Measurements from ENCODE around the gene VWA3B.
A peak's percentile ranks its signal among the peaks of the same experiment; 100 is the strongest.
"Not testable (repeated sequence)": the region's sequence is repeated elsewhere in the genome, so short reads cannot be mapped to it uniquely, and the experiment has no call there.

Gene VWA3B

DNA sequence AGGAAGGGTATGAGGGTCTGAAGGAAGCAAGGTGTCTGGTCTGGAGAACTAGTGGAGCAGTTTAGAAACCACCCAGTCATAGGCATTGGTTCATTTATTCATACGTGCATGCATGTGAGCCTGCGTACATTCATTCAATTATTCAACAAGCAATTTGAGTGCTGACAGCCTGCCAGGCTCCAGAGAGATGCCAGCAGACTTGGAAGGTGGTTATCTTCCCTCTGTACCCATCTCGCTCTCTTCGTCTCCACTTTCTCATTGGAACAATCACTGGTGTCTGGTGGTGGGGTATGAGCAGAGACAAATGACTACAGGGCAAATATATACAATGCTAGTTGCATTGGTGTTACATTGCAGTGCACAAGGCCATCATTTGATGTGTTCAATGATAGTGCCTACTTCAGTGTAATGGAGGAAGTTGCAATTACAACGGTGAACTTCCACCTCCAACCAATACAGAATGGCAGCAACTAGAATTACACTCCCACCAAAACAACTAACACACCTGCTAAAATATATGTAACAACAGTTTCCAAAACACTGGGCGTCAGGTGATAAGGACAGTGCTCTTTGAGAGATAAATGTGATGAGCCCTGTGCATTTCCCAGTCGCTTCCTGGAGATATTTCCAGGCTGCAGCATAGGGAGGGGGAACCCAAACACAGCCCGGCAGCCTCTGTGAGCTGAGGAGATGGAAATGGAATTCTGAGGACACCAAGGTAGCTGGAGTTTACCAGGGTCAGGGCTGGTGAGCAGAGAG is 226.7 kb downstream of the VWA3B start:
- peak; percentile 77 for FAIRE-seq

DNA sequence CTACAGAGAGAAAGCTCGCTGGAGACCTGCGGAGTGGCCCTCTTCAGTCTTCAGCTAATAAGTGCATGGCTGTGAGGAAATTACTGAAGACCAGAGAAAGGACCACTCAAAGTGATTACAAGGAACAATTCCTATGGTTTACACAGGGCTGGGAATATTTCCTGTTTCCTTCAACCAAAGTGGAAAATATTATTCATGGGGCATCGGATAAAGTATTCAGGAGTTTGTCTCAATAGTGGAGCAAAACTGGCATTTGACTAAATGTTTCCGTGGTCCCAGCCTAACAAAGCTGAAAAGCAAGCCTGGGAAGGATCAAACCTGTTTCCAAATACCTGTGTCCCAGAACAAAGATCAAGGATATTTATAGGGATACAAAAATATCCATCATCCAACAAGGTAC is 227.3 kb downstream of the VWA3B start:
- FAIRE-seq, result no peak
- no peak for DNase-seq (ENCODE audit: insufficient read length, low spot score)

More for the DNA sequence above, 226.7 kb downstream of the VWA3B start:
- DNase-seq (ENCODE audit: insufficient read length, low spot score), result no peak

DNA sequence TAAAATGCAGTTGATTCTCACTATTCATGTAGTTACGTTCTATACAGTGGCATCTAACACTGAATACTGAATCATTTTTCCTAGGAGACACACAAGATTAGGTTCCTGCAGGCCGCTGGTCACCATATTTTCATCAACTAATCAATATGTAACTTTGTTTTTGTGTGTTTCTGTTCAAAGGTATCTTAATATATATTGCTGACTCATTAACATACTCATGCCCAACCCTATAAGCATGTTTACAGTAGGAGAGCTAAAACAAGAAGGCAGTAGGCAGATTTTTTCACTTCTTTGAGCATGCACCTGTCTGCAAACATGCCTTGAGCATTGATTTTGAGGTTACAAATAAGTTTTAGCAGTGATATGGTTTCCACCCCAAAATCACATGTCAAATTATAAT is 229.0 kb downstream of the VWA3B start:
- DNase-seq (ENCODE audit: insufficient read length, low spot score), result no peak
- no peak for FAIRE-seq

DNA sequence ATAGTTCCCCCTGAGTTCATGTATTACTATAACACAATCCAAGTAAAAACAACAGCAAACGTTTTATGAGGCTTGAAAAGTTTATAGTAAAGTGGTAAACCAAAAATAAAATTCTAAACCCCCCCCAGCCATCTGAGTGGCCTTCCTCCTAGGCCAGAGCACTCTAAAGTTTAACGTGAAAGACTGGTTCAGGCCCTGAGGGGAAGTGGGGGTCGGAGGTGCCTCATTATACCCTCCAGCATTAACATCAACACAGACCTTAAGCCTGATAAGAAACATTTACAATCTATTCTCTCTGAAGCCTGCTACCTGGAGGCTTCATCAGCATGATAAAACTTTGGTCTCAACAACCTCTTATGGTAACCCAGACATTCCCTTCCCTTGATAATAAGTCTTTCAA is 230.2 kb downstream of the VWA3B start:
- DNase-seq (ENCODE audit: insufficient read length, low spot score) (no peak), FAIRE-seq (peak; percentile 9)

DNA sequence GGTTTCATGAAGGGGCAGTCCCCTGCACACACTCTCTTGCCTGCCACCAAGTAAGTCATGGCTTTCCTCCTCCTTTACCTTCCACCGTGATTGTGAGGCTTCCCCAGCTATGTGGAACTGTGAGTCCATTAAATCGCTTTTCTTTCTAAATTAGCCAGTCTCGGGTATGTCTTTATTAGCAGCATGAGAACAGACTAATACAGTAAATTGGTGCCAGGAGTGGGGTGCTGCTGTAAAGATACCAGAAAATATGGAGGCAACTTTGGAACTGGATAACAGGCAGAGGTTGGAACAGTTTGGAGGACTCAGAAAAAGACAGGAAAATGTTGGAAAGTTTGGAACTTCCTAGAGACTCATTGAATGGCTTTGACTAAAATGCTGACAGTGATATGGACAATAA is 233.2 kb downstream of the VWA3B start:
- FAIRE-seq; DNase-seq (ENCODE audit: insufficient read length, low spot score): not testable (repeated sequence)

DNA sequence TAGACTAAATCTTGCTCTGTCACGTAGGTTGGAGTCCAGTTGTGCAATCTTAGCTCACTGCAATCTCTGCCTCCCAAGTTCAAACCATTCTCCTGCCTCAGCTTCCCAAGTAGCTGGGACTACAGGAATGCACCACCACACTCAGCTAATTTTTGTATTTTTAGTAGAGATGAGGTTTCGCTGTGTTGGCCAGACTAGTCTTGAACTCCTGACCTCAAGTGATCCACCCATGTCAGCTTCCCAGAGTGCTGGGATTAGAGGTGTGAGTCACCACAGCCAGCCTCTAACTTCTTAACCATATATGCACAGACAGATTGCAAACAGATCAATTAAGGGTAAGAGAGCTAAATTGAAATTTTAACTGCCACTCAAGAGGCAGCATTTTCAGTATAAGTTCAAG is 237.2 kb downstream of the VWA3B start:
- FAIRE-seq, result no peak
- DNase-seq (ENCODE audit: insufficient read length, low spot score), result no peak

DNA sequence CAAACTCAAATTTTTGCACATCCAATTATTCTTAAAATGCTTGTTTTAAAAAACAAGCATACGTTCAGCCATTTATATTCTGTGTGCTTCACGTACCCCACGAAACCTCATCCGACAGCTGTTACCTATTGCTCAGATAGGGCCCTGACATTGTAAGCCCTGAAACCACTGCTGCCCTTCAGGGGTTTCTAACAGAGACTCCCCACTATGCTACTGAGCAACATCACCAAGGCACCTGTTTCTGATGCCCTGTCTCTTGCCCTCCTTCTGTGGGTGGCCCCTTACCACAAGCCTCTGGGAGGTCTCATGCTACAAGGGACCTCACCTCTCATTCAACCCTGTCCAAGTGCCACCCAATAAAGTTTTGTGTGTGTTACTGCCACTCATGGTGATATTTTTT is 240.8 kb downstream of the VWA3B start:
- FAIRE-seq (no peak), DNase-seq (ENCODE audit: insufficient read length, low spot score) (no peak)

DNA sequence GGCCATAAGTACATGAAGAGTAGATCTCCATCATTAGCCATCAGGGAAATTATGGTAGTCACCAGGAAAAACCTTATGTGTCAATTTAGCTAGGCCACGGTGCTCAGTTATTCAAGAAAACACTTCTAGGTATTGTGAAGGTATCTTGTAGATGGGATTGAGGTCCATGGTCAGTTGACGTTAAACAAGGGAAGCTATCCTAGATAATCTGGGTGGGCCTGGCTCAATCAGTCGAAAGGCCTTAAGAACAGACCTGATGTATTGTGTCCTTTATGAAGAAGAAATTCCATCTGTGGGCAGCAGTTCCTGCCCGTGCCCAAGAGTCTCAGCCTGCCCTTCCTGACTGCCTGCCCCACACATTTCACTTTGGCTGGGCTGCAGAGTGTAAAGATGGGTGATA is 242.6 kb downstream of the VWA3B start:
- FAIRE-seq (no peak), DNase-seq (ENCODE audit: insufficient read length, low spot score) (no peak)

DNA sequence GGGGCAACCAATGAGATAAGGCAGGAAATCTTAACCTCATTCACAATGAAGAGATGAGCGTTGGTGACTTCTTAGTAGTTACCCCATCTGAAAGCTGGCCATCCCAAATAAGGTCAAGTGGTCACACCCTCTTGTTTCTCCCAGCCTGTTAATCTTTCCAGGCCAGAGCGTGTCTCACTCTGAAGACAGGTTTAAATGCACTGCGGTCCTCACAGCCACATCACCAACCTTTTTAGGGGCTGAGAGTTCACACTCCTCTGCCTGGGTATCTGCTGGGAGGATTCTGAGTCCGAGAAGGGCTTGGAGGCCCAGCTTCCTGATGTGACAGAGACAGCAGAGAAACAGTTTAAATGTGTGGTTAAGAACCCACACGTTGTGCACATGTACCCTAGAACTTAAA is 246.0 kb downstream of the VWA3B start:
- no peak for DNase-seq (ENCODE audit: insufficient read length, low spot score)
- FAIRE-seq, result no peak

DNA sequence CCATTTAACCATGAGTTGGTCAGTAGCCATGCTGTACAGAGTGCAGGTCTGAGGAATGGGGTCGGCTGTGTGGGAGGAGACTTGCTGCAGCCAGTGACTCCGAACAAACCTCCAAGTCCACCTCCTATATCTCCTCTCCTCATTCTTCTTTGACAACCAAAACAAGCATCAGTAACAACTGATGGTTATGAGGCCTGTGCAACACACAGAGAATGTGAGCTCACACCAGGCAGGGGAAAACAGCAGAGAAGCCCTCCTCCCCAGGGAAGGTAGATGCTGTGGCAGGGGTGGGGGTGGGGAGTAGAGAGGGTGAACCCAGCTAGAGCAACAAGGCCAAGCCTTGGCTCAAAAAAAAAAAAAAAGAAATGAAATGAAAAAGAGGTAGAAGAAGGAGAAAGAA is 247.0 kb downstream of the VWA3B start:
- FAIRE-seq (peak; percentile 80), DNase-seq (ENCODE audit: insufficient read length, low spot score) (no peak)

DNA sequence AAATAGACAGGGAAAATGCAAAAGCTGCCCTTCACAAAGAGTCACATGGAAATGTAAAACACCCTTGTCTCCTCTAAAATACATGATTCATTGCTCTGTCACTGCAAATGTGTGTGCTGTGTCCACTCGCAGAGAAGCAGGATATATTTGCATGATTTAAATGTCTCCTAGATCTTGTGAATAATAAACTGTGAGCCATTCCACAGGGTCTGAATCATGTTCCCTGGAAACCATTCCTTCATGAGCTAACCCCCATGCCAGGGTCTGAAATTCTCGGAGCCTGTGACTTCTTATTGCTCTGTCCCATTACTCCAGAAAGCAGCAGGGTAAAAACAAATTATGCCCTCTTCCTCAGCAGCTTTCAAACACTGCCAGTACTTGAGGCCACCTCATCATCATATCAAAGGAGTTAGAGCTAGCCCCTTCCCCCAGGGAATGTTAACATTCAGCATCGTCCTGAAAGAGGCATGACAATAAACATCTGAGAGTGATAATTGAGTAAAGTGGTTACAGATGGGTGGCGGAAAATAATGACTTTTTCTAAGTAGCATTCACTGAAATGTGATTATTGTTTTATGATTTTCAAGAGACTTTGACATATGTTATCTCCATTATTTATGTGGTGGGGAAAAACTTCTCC is 247.6 kb downstream of the VWA3B start:
- peak; percentile 65 for FAIRE-seq
- DNase-seq (ENCODE audit: insufficient read length, low spot score), result peak; percentile 45

DNA sequence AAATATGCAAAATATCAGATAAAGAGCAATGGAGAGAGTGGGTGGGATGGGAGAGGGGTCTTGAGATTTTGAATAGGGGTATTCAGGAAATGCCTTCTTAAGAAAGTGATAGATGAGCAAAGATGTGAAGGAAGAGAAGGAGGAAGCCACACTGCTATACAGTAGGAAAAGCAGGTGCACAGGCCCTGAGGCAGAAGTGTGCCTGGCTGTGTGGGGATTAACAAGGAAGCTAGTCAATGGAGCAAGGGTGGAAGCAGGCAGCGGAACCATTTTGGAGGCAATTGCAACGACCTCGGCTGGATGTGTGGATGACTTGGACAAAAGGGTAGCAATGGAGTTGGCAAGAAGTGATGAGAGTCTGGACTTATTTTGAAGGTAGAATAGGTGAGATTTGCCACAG is 248.3 kb downstream of the VWA3B start:
- no peak for FAIRE-seq
- DNase-seq (ENCODE audit: insufficient read length, low spot score), result no peak

DNA sequence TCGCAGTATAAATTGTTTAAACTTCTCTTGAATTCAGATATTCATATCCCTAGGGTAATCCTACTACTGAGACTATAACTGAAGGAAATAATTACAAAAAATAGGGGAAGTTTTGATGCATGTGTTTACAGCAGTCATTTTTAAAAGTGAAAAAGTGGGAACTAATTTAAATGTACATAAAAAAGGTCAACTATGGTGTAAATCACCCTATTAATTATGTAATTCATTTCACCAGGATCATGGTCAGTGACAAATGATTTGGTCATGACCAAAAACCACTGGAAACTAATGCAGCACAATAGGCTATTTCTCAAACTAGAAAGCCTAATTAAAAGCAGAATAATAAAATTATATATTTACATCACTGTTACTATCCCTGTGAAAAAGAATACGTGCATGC is 254.3 kb downstream of the VWA3B start:
- DNase-seq (ENCODE audit: insufficient read length, low spot score), result no peak
- FAIRE-seq, result no peak

DNA sequence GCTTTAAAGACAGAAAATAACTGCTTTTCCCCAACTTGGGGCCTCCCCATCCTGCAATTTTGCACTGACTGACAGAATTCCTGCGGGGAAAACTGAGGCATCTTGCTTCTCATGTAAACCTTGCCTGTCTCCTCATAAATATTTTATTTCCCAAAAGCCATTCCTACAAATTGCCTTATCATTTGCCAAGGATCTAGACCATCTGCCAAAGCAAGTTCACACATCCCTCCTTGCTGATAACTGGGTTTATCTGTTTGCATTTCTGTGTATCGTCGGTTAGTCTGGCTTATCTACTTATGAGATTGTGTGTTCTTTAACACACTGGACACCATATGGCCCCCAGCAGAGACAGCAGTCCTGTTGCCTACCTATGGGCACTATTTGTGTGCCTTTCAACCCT is 256.3 kb downstream of the VWA3B start:
- no peak for DNase-seq (ENCODE audit: insufficient read length, low spot score)
- no peak for FAIRE-seq

DNA sequence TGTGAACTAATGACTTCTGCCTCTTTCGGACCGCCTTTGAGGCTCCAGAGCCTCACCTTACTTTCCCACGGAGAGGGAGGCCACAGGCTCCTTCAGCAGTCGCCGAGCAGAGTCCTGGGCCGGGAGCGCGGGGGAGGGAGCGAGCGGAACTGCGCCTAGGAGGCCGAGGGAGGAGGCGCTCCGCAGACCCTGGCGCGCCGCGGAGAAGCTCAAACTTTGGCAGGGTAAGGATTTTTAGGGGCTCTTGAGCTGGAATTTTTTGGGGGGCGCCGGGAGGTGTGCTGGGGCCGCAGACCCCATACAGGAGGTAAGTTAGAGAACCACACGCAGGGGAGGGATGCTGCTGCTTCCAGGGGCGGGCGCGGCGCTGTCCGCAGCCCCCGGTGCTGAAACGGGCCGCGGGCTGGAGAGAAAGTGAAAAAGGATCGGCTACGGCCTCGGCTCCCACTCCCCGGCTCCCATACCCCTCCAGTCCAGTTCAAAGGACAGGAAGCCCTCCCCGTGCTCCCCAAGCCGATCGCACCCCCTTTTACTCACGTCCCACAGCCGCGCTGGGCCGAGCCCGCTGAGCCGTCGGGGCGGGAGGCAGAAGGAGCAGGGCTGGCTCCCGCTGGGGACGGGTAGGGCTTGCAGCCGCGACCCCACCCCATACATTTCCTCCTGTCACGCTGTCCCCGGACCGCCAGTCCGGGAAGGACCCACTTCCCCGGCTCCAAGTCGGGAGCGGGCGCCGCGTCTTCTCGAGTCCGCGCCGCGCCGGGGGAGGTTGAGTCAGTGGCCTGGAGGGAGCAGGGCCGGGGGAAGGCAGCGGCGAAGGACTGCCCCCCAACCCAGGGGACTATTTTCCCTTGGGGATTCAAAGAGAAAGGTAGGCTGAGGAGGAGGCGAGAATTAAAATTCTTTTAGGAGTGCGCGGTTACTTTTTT is 259.6 kb downstream of the VWA3B start, which contains the start of gene CNGA3:
Gene CNGA3, plus strand, starts transcription at position 146 of the 926 bp plus-strand sequence. CDS start 23,520 bp downstream, outside the sequence.
- FAIRE-seq, result no peak
- DNase-seq (ENCODE audit: insufficient read length, low spot score), result peak; percentile 22

DNA sequence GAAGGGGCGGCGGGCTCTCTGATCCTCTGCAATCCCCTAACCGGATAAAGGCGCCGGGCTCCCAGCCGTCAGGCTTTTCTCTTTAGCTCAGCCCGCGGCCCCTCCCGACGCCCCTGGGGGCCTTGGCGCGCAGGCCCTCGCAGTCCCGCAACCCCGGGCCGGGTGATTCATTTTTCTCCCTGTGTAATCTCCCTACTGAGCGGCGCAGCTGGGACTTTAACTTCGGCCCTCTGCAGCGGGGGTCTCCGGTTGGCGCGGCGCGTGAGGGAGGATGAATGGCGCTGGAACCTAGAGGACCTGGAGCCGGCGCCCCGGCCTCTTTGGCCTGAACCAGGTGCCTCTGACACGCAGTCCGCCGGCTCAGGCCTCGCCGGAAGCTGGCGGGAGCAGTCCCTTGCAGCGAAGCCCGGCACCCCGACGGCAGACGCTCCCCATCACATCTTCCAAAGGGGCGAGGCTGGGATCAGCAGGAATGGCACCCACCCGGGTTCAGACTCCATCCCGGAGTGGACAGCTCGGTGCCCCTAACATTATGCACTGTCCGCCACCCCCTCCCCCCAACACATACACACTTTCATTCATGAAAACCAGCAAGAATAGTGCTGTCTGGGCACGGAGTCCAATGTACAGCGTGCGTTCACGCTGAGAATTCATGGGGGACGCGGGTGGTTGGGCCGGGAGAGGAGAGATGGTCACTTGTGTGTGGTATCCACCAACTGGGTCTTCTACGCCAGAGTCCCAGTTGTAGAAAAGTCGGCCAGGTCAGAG is 260.5 kb downstream of the VWA3B start:
- no peak for FAIRE-seq
- no peak for DNase-seq (ENCODE audit: insufficient read length, low spot score)

DNA sequence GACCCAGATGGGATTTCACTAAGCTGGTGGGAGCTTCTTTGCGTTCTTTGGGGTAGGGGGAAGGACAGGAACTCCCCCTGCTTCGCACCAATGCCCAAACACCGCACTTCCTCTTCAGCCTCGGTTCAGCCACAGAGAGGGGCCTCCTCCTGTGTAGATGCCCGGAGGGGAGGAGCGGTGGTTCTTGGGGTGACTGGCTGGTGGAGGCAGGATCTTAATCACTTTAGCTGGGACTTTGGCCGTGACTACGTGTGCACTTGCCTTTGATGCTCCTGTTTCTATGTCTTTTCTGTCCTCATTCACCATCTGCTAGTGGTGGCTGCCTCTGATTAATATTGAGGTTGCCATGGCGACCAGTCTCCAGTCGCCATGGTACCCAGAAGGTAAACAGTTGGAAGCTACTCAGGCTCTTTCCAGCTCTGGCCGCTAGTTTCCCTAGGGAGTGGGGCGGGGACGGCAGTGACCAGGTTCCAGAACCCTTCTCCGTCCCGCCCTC is 261.1 kb downstream of the VWA3B start:
- no peak for DNase-seq (ENCODE audit: insufficient read length, low spot score)
- FAIRE-seq, result peak; percentile 13

DNA sequence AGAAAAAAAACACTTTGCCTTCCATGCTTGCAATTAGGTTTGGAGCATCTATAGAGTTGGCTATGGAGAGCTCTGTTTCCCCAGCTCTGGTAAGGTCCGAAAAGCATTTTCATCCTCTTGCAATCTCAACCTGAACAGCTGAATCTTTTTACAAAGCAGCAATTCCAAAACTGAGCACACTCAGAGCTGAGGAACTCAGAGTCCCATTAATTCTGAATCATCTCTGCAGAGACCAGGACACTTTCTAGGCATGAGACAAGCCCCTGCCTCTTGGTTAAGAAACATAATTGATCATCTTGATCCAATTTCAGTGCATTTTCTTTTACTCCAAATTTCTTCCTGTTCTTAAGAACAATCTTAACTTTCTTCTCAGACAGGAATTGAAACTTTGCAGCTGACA is 263.4 kb downstream of the VWA3B start:
- DNase-seq (ENCODE audit: insufficient read length, low spot score) (no peak), FAIRE-seq (no peak)

DNA sequence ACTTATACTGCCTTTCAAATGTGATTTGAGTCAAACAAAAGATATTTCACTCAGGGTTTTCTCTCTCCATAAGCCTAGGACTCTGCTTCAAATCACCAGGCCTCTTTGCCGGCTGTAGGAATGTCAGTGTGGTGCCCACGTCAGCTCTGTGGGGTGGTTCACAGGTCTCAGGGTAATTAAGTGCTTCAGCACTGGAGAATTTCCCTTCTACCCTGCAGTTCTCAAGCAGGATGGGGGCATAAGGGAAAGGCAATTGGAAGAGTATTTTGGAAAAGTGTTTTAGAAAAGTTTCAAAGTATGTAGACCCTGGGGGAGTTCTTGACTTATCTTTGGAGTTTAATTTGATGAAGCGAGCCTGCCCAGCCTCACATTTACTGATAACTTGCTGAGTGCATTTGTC is 268.9 kb downstream of the VWA3B start:
- DNase-seq (ENCODE audit: insufficient read length, low spot score) (no peak), FAIRE-seq (no peak)

DNA sequence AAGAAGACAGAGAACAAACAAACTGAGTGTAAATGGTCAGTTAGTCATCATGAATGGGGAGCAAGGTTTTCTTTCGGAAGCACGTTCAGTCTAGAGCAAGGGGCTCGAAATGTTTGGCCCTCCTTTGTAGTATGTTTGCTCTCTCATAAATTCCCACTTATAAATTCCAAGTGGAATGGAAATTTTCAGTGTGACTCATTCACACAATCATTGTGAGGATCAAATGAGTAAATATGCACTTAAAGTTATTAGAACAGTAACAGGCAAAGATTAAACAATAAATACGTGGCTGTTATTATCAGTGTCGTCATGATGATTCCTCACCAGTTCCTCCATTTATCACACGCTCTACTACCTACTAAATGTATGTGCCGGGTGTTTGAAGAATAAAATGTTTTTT is 269.8 kb downstream of the VWA3B start:
- no peak for FAIRE-seq
- DNase-seq (ENCODE audit: insufficient read length, low spot score), result no peak

Data from HTR-8/SVneo (cell line).